PC-3 (cell line): ENCODE results near the gene WAS. TPM values are rescaled to one million over a fixed set of nuclear protein-coding genes. Genes with fewer than 3 reads are reported as not detected.

Source experiments
- ATAC-seq: fragments of 200-7000 bp; cut with Tn5 transposase; 2 replicates; pipeline ENCODE4 v1.9.1; 2020; ENCODE audit warnings: mild to moderate bottlenecking, moderate library complexity
- BruUV-seq: library from RNA; stranded (reverse); fragments of 400-500 nt; replicated peaks from 2 replicates; lab custom pipeline; 2021; lab: Mats Ljungman, UMichigan
- CTCF ChIA-PET: fragments of 300-600 bp; sonication (Branson Sonifier 250); formaldehyde crosslinking; loops from one replicate; lab custom pipeline; 2022; ENCODE audit warnings: antibody characterized with exemption; lab: Charles Lee
- POLR2A ChIA-PET: fragments of 300-600 bp; sonication (Branson Sonifier 250); formaldehyde crosslinking; loops from one replicate; lab custom pipeline; 2022; ENCODE audit warnings: antibody characterized with exemption; ENCODE audit not compliant: unreplicated experiment; lab: Charles Lee
- DNase-seq: peaks from one replicate; pipeline ENCODE4 v3.0.0-alpha.2; 2015
- H2AFZ ChIP-seq: fragments of 300-600 bp; sonication (generic); 2 replicates; pipeline ENCODE4 v1.6.0; 2016; ENCODE audit warnings: antibody characterized with exemption, low read length
- H3F3A ChIP-seq: fragments of 300-600 bp; sonication (generic); one replicate; pipeline ENCODE4 v1.6.0; 2017; ENCODE audit warnings: antibody characterized with exemption, low read length, control low read depth, mild to moderate bottlenecking; ENCODE audit not compliant: unreplicated experiment
- H3K27ac ChIP-seq: fragments of 300-600 bp; sonication (generic); 2 replicates; pipeline ENCODE4 v1.5.1; 2016; ENCODE audit warnings: mild to moderate bottlenecking, low read length
- H3K27me3 ChIP-seq: fragments of 300-600 bp; sonication (generic); 2 replicates; pipeline ENCODE4 v1.6.1; 2016; ENCODE audit warnings: low read length, mixed read lengths
- H3K36me3 ChIP-seq: fragments of 300-600 bp; sonication (generic); 2 replicates; pipeline ENCODE4 v1.6.1; 2016; ENCODE audit warnings: low read depth, mixed run types, low read length, mixed read lengths
- H3K4me1 ChIP-seq: fragments of 300-600 bp; sonication (generic); 2 replicates; pipeline ENCODE4 v1.5.1; 2016; ENCODE audit warnings: low read length; ENCODE audit not compliant: insufficient read depth
- H3K4me2 ChIP-seq: fragments of 300-600 bp; sonication (generic); 2 replicates; pipeline ENCODE4 v1.6.0; 2016; ENCODE audit warnings: low read length
- H3K4me3 ChIP-seq: fragments of 300-600 bp; sonication (generic); 2 replicates; pipeline ENCODE4 v1.5.1; 2016; ENCODE audit warnings: mild to moderate bottlenecking, low read length, mixed read lengths
- H3K79me2 ChIP-seq: fragments of 300-600 bp; sonication (generic); 2 replicates; pipeline ENCODE4 v1.6.1; 2017; ENCODE audit warnings: low read length, mixed read lengths
- H3K9ac ChIP-seq: fragments of 300-600 bp; sonication (generic); 2 replicates; pipeline ENCODE4 v1.6.0; 2016; ENCODE audit warnings: mild to moderate bottlenecking, low read length
- H3K9me2 ChIP-seq: fragments of 300-600 bp; sonication (generic); replicated peaks from 2 replicates; pipeline ENCODE4 v1.6.1; 2016; ENCODE audit warnings: mixed run types, low read length, mixed read lengths
- H3K9me3 ChIP-seq: fragments of 300-600 bp; sonication (generic); 2 replicates; pipeline ENCODE4 v1.6.1; 2016; ENCODE audit warnings: low read length, mixed read lengths
- H4K20me1 ChIP-seq: fragments of 300-600 bp; sonication (generic); 2 replicates; pipeline ENCODE4 v1.6.1; 2016; ENCODE audit warnings: low read length, mixed read lengths
- CTCF ChIP-seq: fragments of 300-600 bp; sonication (generic); conservative IDR thresholded peaks from 2 replicates; pipeline ENCODE4 v1.5.1; 2017; ENCODE audit warnings: antibody characterized with exemption, low read depth, mild to moderate bottlenecking, low read length
- EZH2 ChIP-seq: fragments of 300-600 bp; sonication (generic); IDR thresholded peaks from one replicate; pipeline ENCODE4 v1.6.1; 2017; ENCODE audit warnings: antibody characterized with exemption, mild to moderate bottlenecking, low read length; ENCODE audit not compliant: unreplicated experiment
- EZH2phosphoT487 ChIP-seq: fragments of 300-600 bp; sonication (generic); IDR thresholded peaks from 2 replicates; pipeline ENCODE4 v1.6.1; 2018; ENCODE audit warnings: mild to moderate bottlenecking, antibody characterized with exemption, low read length, borderline replicate concordance
- intact Hi-C: fragments of 100-400 bp; cut with micrococcal nuclease; formaldehyde crosslinking; loops from 2 replicates; pipeline ENCODE4 v1.9.0; 2023
- total RNA-seq: library from RNA; depleted of rRNA; stranded (reverse); fragments of >200 nt; gene quantifications from 2 replicates; pipeline ENCODE4 v1.2.3, GENCODE V29; 2014

The WAS gene
- total RNA-seq, 1 experiment from 2014 or later: 0.66 TPM

GRCh38 chrX:48694776-48695533 is 11.4 kb downstream of the WAS start:
- no peak overlapping the region for H3K27ac ChIP-seq
- DNase-seq (no peak), ATAC-seq (no peak)
- peak overlapping the region; percentile 93 for H3K4me2 ChIP-seq
- H2AFZ ChIP-seq: peak overlapping the region; percentile 75
- intact Hi-C loops: no loop called here
- BruUV-seq: no TSS peak
- no peaks in the 10 kb centered on the region for H3K9me2 ChIP-seq
- H4K20me1 ChIP-seq: no peaks in the 10 kb centered on the region
- peaks cover 12% of the 10 kb centered on the region for H3K4me1 ChIP-seq
- peak overlapping the region; percentile 78; the same call in 1 of the 2 replicates for H3K4me3 ChIP-seq
- H3K9me3 ChIP-seq: no peaks in the 10 kb centered on the region
- H3K36me3 ChIP-seq: peaks cover 8% of the 10 kb centered on the region
- no peaks in the 10 kb centered on the region for H3F3A ChIP-seq
- peaks cover 29% of the 10 kb centered on the region for H3K79me2 ChIP-seq
- no peak overlapping the region for H3K9ac ChIP-seq
- no peaks in the 10 kb centered on the region for H3K27me3 ChIP-seq
- POLR2A ChIA-PET: interaction anchor here (0.9 kb wide), 1 partner anchor 107 kb away, joined by 4 read pairs; the partner anchor contains the start of gene HDAC6
- CTCF ChIA-PET: no interaction called here
- TF ChIP-seq EZH2phosphoT487 (no peak), CTCF (no peak), EZH2 (no peak)

- CTCF ChIA-PET: interaction anchor here (0.6 kb wide), 1 partner anchor 263 kb away, joined by 3 read pairs; no protein-coding TSS in a partner anchor
- H3K9me3 ChIP-seq: no peaks in the 10 kb centered on the region
- peak; percentile 11 for DNase-seq
- intact Hi-C loops: no loop called here
- no peaks in the 10 kb centered on the region for H4K20me1 ChIP-seq
- peaks cover 12% of the 10 kb centered on the region for H3K4me1 ChIP-seq
- POLR2A ChIA-PET: interaction anchor here (0.6 to 0.9 kb wide), 2 partner anchors 59 to 106 kb away, joined by 4 to 9 read pairs; partner anchors contain the start of gene HDAC6
- H3K36me3 ChIP-seq: peaks cover 10% of the 10 kb centered on the region
- peak overlapping the region; percentile 95; the same call in 1 of the 2 replicates for H3K9ac ChIP-seq
- ATAC-seq: no peak
- H3K4me3 ChIP-seq: peak overlapping the region; percentile 78
- H3K9me2 ChIP-seq: no peaks in the 10 kb centered on the region
- peaks cover 35% of the 10 kb centered on the region for H3K79me2 ChIP-seq
- H3K27me3 ChIP-seq: no peaks in the 10 kb centered on the region
- H2AFZ ChIP-seq: peak overlapping the region; percentile 75
- no peaks in the 10 kb centered on the region for H3F3A ChIP-seq
- H3K27ac ChIP-seq: no peak overlapping the region
- no peak for TF ChIP-seq CTCF
- TF ChIP-seq EZH2: no peak
- no peak for TF ChIP-seq EZH2phosphoT487
- no TSS peak for BruUV-seq
- H3K4me2 ChIP-seq: peak overlapping the region; percentile 93
Observed at GRCh38 chrX:48695534-48695896, 11.9 kb downstream of the WAS start.

GRCh38 chrX:48695925-48696300 is 12.3 kb downstream of the WAS start:
- no peaks in the 10 kb centered on the region for H3K9me2 ChIP-seq
- H4K20me1 ChIP-seq: no peaks in the 10 kb centered on the region
- POLR2A ChIA-PET: interaction anchor here (0.6 to 0.9 kb wide), 2 partner anchors 60 to 106 kb away, joined by 4 to 9 read pairs; partner anchors contain the start of gene HDAC6
- peaks cover 39% of the 10 kb centered on the region for H3K79me2 ChIP-seq
- H3K36me3 ChIP-seq: peaks cover 14% of the 10 kb centered on the region
- BruUV-seq: TSS peak; percentile 91
- CTCF ChIA-PET: interaction anchor here (0.6 kb wide), 1 partner anchor 262 kb away, joined by 3 read pairs; no protein-coding TSS in a partner anchor
- ATAC-seq (peak; percentile 6; the same call in 1 of the 2 replicates), DNase-seq (peak; percentile 9)
- peak overlapping the region; percentile 95 for H3K9ac ChIP-seq
- H3K4me1 ChIP-seq: peaks cover 12% of the 10 kb centered on the region
- H3K4me3 ChIP-seq: peak overlapping the region; percentile 78
- intact Hi-C loops: loop anchor here (1.0 kb wide), 2 partner anchors 48 to 105 kb away; no protein-coding TSS in a partner anchor
- no peaks in the 10 kb centered on the region for H3K9me3 ChIP-seq
- peak overlapping the region; percentile 93 for H3K4me2 ChIP-seq
- H3K27ac ChIP-seq: no peak overlapping the region
- H3K27me3 ChIP-seq: no peaks in the 10 kb centered on the region
- peak overlapping the region; percentile 75 for H2AFZ ChIP-seq
- no peak for TF ChIP-seq CTCF
- no peak for TF ChIP-seq EZH2
- no peak for TF ChIP-seq EZH2phosphoT487
- no peaks in the 10 kb centered on the region for H3F3A ChIP-seq
